AG04449 (cell line): Measurements from ENCODE around the gene MYRF.

ENCODE experiments used
- CTCF ChIA-PET: fragments of 350-600 bp; formaldehyde crosslinking; extraction: SDS; loops from one replicate; lab custom pipeline; 2021; ENCODE audit warnings: antibody characterized with exemption; lab: Yijun Ruan, JAX
- POLR2A ChIA-PET: fragments of 400-600, 350-600 bp; formaldehyde crosslinking; extraction: SDS; loops from one replicate; lab custom pipeline; 2020; ENCODE audit warnings: antibody characterized with exemption, inconsistent platforms; lab: Yijun Ruan, JAX
- DNase-seq: peaks from one replicate; pipeline ENCODE4 v3.0.0-alpha.2; 2010; ENCODE audit warnings: low read depth, low spot score
- H3K4me3 ChIP-seq: 2 replicates; pipeline ENCODE4 v1.5.1; 2011; ENCODE audit warnings: low read depth, mild to moderate bottlenecking, control low read depth, low read length
- CTCF ChIP-seq: IDR thresholded peaks from one replicate; pipeline ENCODE4 v1.5.1; 2011; ENCODE audit warnings: mild to moderate bottlenecking, moderate library complexity, low read length, control low read depth, inconsistent platforms; ENCODE audit not compliant: insufficient read depth; ENCODE audit errors: missing control alignments

MYRF gene

GRCh38 chr11:61812736-61813411, 60.4 kb downstream of the MYRF start:
- no peak for DNase-seq
- H3K4me3 ChIP-seq: no peak overlapping the region
- ChIA-PET POLR2A (no interaction called here), CTCF (interaction anchor here (1.1 to 7.3 kb wide), 4 partner anchors 10 to 295 kb away, joined by 3 to 91 read pairs (median 30); no protein-coding TSS in a partner anchor)
- no peak for TF ChIP-seq CTCF

DNA sequence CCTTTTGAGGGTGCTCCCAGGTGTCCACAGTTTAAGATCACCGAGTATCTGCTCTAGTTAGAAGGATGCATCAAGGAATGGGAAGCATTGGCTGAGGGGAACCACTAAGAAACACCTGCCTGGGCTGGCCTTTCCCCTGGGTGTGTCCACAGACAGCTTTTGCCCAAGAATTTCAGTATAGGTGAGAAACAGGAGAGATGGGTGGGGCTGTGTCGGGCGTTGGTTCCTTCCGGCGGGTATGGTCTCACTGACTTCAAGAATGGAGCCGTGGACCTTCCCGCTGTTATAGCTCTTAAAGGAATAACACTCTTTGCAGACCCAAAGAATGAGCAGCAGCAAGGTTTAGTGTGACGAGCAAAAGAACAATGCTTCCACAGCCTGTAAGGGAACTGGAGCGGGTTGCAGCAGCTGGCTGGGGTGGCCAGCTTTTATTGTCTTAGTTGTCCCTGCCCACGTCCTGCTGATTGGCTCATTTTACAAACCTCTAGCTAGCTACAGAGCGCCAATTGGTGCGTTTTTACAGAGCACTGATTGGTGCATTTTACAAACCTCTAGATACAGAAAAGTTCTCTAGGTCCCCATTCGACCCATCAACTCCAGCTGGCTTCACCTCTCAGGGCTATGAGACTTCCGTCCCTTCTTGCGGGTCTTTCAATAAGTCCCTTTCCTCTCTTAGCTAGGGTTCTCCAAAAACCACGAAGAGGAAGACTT, 62.0 kb downstream of the MYRF start:
- no peak for TF ChIP-seq CTCF
- POLR2A ChIA-PET: interaction anchor here (1.0 to 2.4 kb wide), 7 partner anchors 8 to 153 kb away, joined by 3 to 14 read pairs (median 9); partner anchors contain the start of genes FADS2, FEN1, FTH1 and TMEM258
- no peak for DNase-seq
- H3K4me3 ChIP-seq: peak overlapping the region; percentile 82
- CTCF ChIA-PET: interaction anchor here (0.9 to 7.3 kb wide), 15 partner anchors 8 to 294 kb away, joined by 3 to 91 read pairs (median 6); partner anchors contain the start of gene FADS2

GRCh38 chr11:61814958-61815789, 62.7 kb downstream of the MYRF start:
- CTCF ChIA-PET: interaction anchor here (0.6 to 7.3 kb wide), 21 partner anchors 9 to 369 kb away, joined by 3 to 91 read pairs (median 4); partner anchors contain the start of genes FADS2 and FEN1
- peak; percentile 58 for DNase-seq
- TF ChIP-seq CTCF: no peak
- POLR2A ChIA-PET: interaction anchor here (0.7 to 2.4 kb wide), 11 partner anchors 9 to 156 kb away, joined by 3 to 14 read pairs (median 5); partner anchors contain the start of genes FADS2, FEN1, FTH1 and TMEM258
- H3K4me3 ChIP-seq: peak overlapping the region; percentile 82

GRCh38 chr11:61815790-61816735, 63.6 kb downstream of the MYRF start:
- no peak for DNase-seq
- ChIA-PET POLR2A (interaction anchor here (0.7 to 2.4 kb wide), 11 partner anchors 10 to 155 kb away, joined by 3 to 14 read pairs (median 5); partner anchors contain the start of genes FADS2, FEN1, FTH1 and TMEM258), CTCF (interaction anchor here (0.7 to 7.3 kb wide), 15 partner anchors 10 to 370 kb away, joined by 3 to 91 read pairs (median 8); partner anchors contain the start of gene FADS2)
- H3K4me3 ChIP-seq: peak overlapping the region; percentile 82
- no peak for TF ChIP-seq CTCF
